Spleen (tissue), 13 donors: Measurements from ENCODE around the gene MCC. TPM values are rescaled to one million over a fixed set of nuclear protein-coding genes. Genes with fewer than 3 reads are reported as not detected.

Source experiments
- DNase-seq: peaks from one replicate; pipeline ENCODE4 v3.0.0-alpha.2; 2020
- H3K27ac ChIP-seq, 8 donors: fragments of 200-600 bp; sonication (generic) in 7 of 8; 1 replicate in 4 of 8; 2 replicates in 4 of 8; pipeline versions ENCODE4 v1.5.0 to v1.8.0; 2016 to 2021; ENCODE audit warnings: inconsistent platforms in 4 of 8, mild to moderate bottlenecking in 4 of 8, moderate library complexity in 1 of 8
- H3K27me3 ChIP-seq, 7 donors: fragments of 200-600 bp; sonication (generic) in 6 of 7; replicated peaks in 1 of 7; 1 replicate in 4 of 7; 2 replicates in 3 of 7; pipeline versions ENCODE4 v1.5.0 to v1.8.0; 2016 to 2021; ENCODE audit warnings: inconsistent platforms in 3 of 7, mild to moderate bottlenecking in 1 of 7
- H3K36me3 ChIP-seq, 6 donors: fragments of 200-600 bp; sonication (generic) in 5 of 6; 1 replicate in 4 of 6; 2 replicates in 2 of 6; pipeline versions ENCODE4 v1.5.0 to v1.8.0; 2016 to 2021; ENCODE audit warnings: inconsistent platforms in 2 of 6
- H3K4me1 ChIP-seq, 6 donors: fragments of 200-600 bp; sonication (generic) in 5 of 6; 1 replicate in 3 of 6; 2 replicates in 3 of 6; pipeline versions ENCODE4 v1.5.0 to v1.8.0; 2016 to 2021; ENCODE audit warnings: inconsistent platforms in 3 of 6
- H3K4me3 ChIP-seq, 8 donors: fragments of 200-600 bp; sonication (generic) in 7 of 8; 1 replicate in 4 of 8; 2 replicates in 4 of 8; pipeline versions ENCODE4 v1.5.0 to v1.8.0; 2016 to 2021; ENCODE audit warnings: inconsistent platforms in 4 of 8, mild to moderate bottlenecking in 4 of 8, moderate library complexity in 2 of 8
- H3K9me3 ChIP-seq, 8 donors: fragments of 200-600 bp; sonication (generic) in 7 of 8; 1 replicate in 4 of 8; 2 replicates in 4 of 8; pipeline versions ENCODE4 v1.5.0 to v1.8.0; 2016 to 2021; ENCODE audit warnings: inconsistent platforms in 4 of 8
- CTCF ChIP-seq, 11 experiments: fragments of 200-600 bp in 7 of 11; fragments of 450-650 bp in 4 of 11; sonication (generic) in 4 of 11; IDR thresholded peaks in 8 of 11; conservative IDR thresholded peaks in 3 of 11; 1 replicate in 7 of 11; 2 replicates in 4 of 11; pipeline versions ENCODE4 v1.4.0 to v1.8.0; 2016 to 2021; ENCODE audit warnings: antibody characterized with exemption in 11 of 11, inconsistent platforms in 4 of 11, mild to moderate bottlenecking in 1 of 11
- POLR2A ChIP-seq, 3 donors: fragments of 450-650 bp; IDR thresholded peaks; one replicate each; pipeline ENCODE4 v1.5.1; 2017; ENCODE audit warnings: antibody characterized with exemption in 3 of 3, mild to moderate bottlenecking in 1 of 3
- POLR2AphosphoS5 ChIP-seq, 3 donors: sonication (generic); formaldehyde crosslinking; IDR thresholded peaks; one replicate each; pipeline ENCODE4 v1.5.1; 2017; ENCODE audit warnings: antibody characterized with exemption in 3 of 3
- WGBS, 5 donors: extraction: QIAGEN DNeasy Blood & Tissue Kit in 3 of 5; methylation state at CpG; one replicate each; pipeline versions ENCODE4 v1.1.5 to v1.1.7; 2013 to 2018; 5-methylcytosine and 5-hydroxymethylcytosine counted together
- intact Hi-C: fragments of 100-400 bp; cut with DNase I; formaldehyde crosslinking; loops from one replicate; pipeline ENCODE4 v1.15.0; 2023; ENCODE audit warnings: low total_unique reads
- long read RNA-seq, 2 donors: transcript quantifications; one replicate each; lab custom pipeline, GENCODE V29; 2026
- polyA plus RNA-seq, 3 donors: library from polyadenylated mRNA; stranded (reverse); fragments of 200-250 nt; gene quantifications; one replicate each; pipeline ENCODE4 v1.2.1, GENCODE V29; 2013
- total RNA-seq, 7 donors: library from RNA; depleted of rRNA in 3 of 7; stranded (reverse); fragments of >200 nt in 3 of 7; fragmentation: NEBNext Ultra II Directional in 4 of 7; extraction: Animal tissue kit (Norgen Biotek cat#: 25700) in 4 of 7; gene quantifications; one replicate each; pipeline versions ENCODE4 v1.1.0 to v1.2.1, GENCODE V29; 2016 to 2021
- donor health status: healthy with polysubstance abuse.
- donor health status: DM: no; HTN: no; CAD: no; lungs with moderate emphysema.
- donor health status: DM: no; HTN: no; CAD: no.
- donor health status: Bipolar disorder and iron deficiency.
- donor health status: healthy.
- donor health status: DM: no; HTN: no; CAD: no.
- donor health status: DM: yes; HTN: yes; CAD: no.

MCC gene
- total RNA-seq (10 to 100 TPM; 13.9 to 32.8 (median 17.6) TPM), polyA plus RNA-seq (1 to 10 TPM; 1.3 to 2.1 (median 1.6) TPM)
- long read RNA-seq, donor 1, full-length matches to known transcripts, result 1 of 1 reads
- long read RNA-seq, donor 1, partial matches to known transcripts, result 0 of 1 reads
- long read RNA-seq, donor 1, other reads (novel, unspliced or antisense), result 0 of 1 reads
- long read RNA-seq, donor 2, full-length matches to known transcripts, result 3 of 3 reads
- long read RNA-seq, donor 2, partial matches to known transcripts, result 0 of 3 reads
- long read RNA-seq, donor 2, other reads (novel, unspliced or antisense), result 0 of 3 reads

GRCh38 chr5:113487781-113488644 lies at the start of gene MCC:
TSS of gene MCC (minus strand) at chr5:113488453.
- peak; percentile 78 for DNase-seq
- Histone ChIP-seq H3K27ac (no peak within 1 kb of the TSS), H3K9me3 (peaks cover 8 to 24% (median 18%) of the 10 kb centered on the region in 8 donors), H3K4me3 (peak within 1 kb of the TSS; percentile 28 to 77 (median 50)), H3K36me3 (no peaks in the 10 kb centered on the region), H3K27me3 (peaks cover 0 to 96% (median 49%) of the 10 kb centered on the region in 7 donors), H3K4me1 (peaks cover 0 to 25% (median 21%) of the 10 kb centered on the region in 6 donors)
- no peak for TF ChIP-seq POLR2A (IDR thresholded peaks at IDR 0.05)
- TF ChIP-seq POLR2AphosphoS5 (IDR thresholded peaks at IDR 0.05), result no peak
- no peak for TF ChIP-seq CTCF (IDR thresholded peaks at IDR 0.05 in 8 of 11, conservative IDR thresholded peaks at IDR 0.05 in 3 of 11)
- intact Hi-C loops, result no loop called here
- 1 to 4% (median 2%) methylated on average over 40 to 86 of the region's 86 CpGs for WGBS, 5 donors

- peaks cover 0 to 86% (median 37%) of the 10 kb centered on the region in 6 donors for H3K36me3 ChIP-seq
- peaks cover 0 to 34% (median 24%) of the 10 kb centered on the region in 8 donors for H3K9me3 ChIP-seq
- no peak overlapping the region for H3K4me3 ChIP-seq
- 91 to 96% (median 95%) methylated on average over 2 of the region's 2 CpGs for WGBS, 5 donors
- no peak overlapping the region for H3K27ac ChIP-seq
- H3K27me3 ChIP-seq, result no peaks in the 10 kb centered on the region
- intact Hi-C loops, result no loop called here
- no peak for TF ChIP-seq POLR2A (IDR thresholded peaks at IDR 0.05)
- no peak for TF ChIP-seq CTCF (IDR thresholded peaks at IDR 0.05 in 8 of 11, conservative IDR thresholded peaks at IDR 0.05 in 3 of 11)
- TF ChIP-seq POLR2AphosphoS5 (IDR thresholded peaks at IDR 0.05), result no peak
- H3K4me1 ChIP-seq, result no peaks in the 10 kb centered on the region
- DNase-seq, result no peak
These were observed 43.4 kb upstream of the MCC start for GRCh38 chr5:113531481-113532159.

GRCh38 chr5:113527746-113528145 lies 39.5 kb upstream of the MCC start:
- TF ChIP-seq POLR2AphosphoS5 (IDR thresholded peaks at IDR 0.05) (no peak), CTCF (IDR thresholded peaks at IDR 0.05 in 8 of 11, conservative IDR thresholded peaks at IDR 0.05 in 3 of 11) (no peak), POLR2A (IDR thresholded peaks at IDR 0.05) (no peak)
- no peak for DNase-seq
- Histone ChIP-seq H3K27ac (no peak overlapping the region), H3K4me1 (peaks cover 13 to 32% (median 29%) of the 10 kb centered on the region in 6 donors), H3K9me3 (peaks cover 0 to 30% (median 24%) of the 10 kb centered on the region in 8 donors), H3K4me3 (no peak overlapping the region), H3K36me3 (peaks cover 0 to 47% (median 11%) of the 10 kb centered on the region in 6 donors), H3K27me3 (no peaks in the 10 kb centered on the region)
- 94 to 98% (median 97%) methylated on average over 5 of the region's 5 CpGs for WGBS, 5 donors
- intact Hi-C loops, result no loop called here
